Endometrial microvascular endothelial cells (primary cell): ENCODE measurements around the gene TRPV2. TPM values are rescaled to one million over a fixed set of nuclear protein-coding genes. Genes with fewer than 3 reads are reported as not detected.
"Not testable (repeated sequence)": the region's sequence is repeated elsewhere in the genome, so short reads cannot be mapped to it uniquely, and the experiment has no call there.

ENCODE experiments used
- in situ Hi-C: cut with HindIII; loops from 2 replicates; pipeline ENCODE4 v1.10.0; 2017; ENCODE audit warnings: low sequenced_read_pairs, low pct_unique_long_range_greater_than_20kb; ENCODE audit errors: inconsistent ontology term
- total RNA-seq: library from RNA; depleted of rRNA; stranded (reverse); fragments of >200 nt; gene quantifications from one replicate; pipeline ENCODE4 v1.2.3, GENCODE V29; 2015; ENCODE audit errors: inconsistent ontology term

TRPV2 gene
- total RNA-seq, 1 donor from 2014 or later, result 182 TPM

- in situ Hi-C loops, result no loop called here
Measured at GRCh38 chr17:16433514-16433913, 18.1 kb downstream of the TRPV2 start.

- in situ Hi-C loops, result no loop called here
Measured at GRCh38 chr17:16434662-16435061, 19.3 kb downstream of the TRPV2 start.

- in situ Hi-C loops, result no loop called here
Measured at GRCh38 chr17:16435925-16436886, 20.8 kb downstream of the TRPV2 start.

GRCh38 chr17:16437083-16437482, 21.7 kb downstream of the TRPV2 start:
- in situ Hi-C loops, result no loop called here

GRCh38 chr17:16438173-16438556, 22.8 kb downstream of the TRPV2 start:
- in situ Hi-C loops, result no loop called here

GRCh38 chr17:16438557-16439302, 23.4 kb downstream of the TRPV2 start:
- in situ Hi-C loops, result no loop called here

- in situ Hi-C loops, result no loop called here
Measured at GRCh38 chr17:16439303-16439791, 24.0 kb downstream of the TRPV2 start.

GRCh38 chr17:16439811-16440351, 24.5 kb downstream of the TRPV2 start:
- in situ Hi-C loops, result no loop called here

GRCh38 chr17:16440354-16440753, 25.0 kb downstream of the TRPV2 start:
- in situ Hi-C loops, result not testable (repeated sequence)

- in situ Hi-C loops, result no loop called here
Measured at GRCh38 chr17:16440901-16441629, 25.7 kb downstream of the TRPV2 start.

- in situ Hi-C loops, result no loop called here
Measured at GRCh38 chr17:16442141-16442540, 26.8 kb downstream of the TRPV2 start.

GRCh38 chr17:16442594-16443510, 27.5 kb downstream of the TRPV2 start:
- in situ Hi-C loops, result no loop called here

GRCh38 chr17:16443511-16444257, 28.3 kb downstream of the TRPV2 start:
- in situ Hi-C loops, result no loop called here

- in situ Hi-C loops, result no loop called here
Measured at GRCh38 chr17:16444258-16444886, 29.0 kb downstream of the TRPV2 start.

- in situ Hi-C loops, result no loop called here
Measured at GRCh38 chr17:16446338-16446983, 31.1 kb downstream of the TRPV2 start.

- in situ Hi-C loops, result no loop called here
Measured at GRCh38 chr17:16447676-16448075, 32.3 kb downstream of the TRPV2 start.
